GM15510 (cell line): Measurements from ENCODE around the gene P3H3.

Source experiments
- POLR2A ChIP-seq: IDR thresholded peaks from 3 replicates; pipeline ENCODE4 v1.6.1; 2011; ENCODE audit warnings: borderline replicate concordance; ENCODE audit not compliant: insufficient read length; ENCODE audit errors: extremely low read depth

The P3H3 gene

DNA sequence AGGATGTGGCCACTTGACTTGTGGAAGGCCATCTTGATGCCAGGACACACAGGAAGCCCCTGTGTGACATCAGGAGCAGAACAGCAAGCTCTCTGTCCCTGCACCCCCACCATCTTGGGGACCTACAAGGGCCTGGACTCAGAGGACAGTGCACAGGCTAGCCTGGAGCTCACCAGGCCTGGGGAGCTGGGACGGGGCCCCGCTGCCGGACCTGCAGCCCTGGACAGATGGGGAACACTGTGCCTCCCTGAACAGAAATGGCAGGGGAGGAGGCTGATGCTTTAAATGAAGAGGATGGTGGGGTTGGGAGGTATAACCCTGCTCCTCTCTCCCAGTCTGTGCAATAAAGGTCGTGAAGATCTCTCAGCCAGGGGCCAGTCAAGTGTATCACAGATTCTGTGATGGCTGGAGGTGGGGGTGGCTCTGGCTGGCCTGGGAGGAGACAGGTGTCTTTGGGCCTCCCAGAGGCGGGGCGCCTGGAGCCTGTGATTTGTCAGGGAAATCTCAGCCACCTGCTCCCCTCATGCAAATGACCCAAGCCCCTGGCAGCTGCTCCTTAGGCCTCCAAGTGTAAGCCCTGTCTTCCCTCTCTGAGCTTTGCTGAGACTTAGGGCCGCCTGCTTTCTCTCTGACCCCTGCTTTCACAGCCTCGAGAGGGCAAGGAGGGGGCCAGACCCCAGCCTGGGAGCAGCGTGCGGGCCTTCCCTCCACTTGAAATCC, 11.4 kb downstream of the P3H3 start:
- TF ChIP-seq POLR2A: no peak

DNA sequence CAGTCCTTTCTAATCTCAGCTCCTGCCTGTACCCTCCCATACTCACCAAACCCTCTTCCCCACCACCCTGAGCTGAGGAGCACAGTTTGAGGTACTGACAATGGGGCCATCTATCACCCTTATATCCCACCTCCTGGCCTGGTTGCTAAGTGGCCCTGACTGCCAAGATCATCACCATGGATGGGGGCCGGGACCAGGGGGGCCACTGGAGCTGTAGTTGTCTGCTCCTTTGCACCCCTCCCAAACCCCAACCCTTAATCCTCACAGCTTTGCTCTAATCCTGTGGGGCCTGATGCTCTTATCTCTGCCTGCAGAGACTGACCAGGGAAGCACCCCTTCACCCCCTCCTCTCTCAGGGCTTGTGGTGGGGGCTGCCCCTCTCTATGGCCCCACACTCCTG, 12.1 kb downstream of the P3H3 start:
- no peak for TF ChIP-seq POLR2A

DNA sequence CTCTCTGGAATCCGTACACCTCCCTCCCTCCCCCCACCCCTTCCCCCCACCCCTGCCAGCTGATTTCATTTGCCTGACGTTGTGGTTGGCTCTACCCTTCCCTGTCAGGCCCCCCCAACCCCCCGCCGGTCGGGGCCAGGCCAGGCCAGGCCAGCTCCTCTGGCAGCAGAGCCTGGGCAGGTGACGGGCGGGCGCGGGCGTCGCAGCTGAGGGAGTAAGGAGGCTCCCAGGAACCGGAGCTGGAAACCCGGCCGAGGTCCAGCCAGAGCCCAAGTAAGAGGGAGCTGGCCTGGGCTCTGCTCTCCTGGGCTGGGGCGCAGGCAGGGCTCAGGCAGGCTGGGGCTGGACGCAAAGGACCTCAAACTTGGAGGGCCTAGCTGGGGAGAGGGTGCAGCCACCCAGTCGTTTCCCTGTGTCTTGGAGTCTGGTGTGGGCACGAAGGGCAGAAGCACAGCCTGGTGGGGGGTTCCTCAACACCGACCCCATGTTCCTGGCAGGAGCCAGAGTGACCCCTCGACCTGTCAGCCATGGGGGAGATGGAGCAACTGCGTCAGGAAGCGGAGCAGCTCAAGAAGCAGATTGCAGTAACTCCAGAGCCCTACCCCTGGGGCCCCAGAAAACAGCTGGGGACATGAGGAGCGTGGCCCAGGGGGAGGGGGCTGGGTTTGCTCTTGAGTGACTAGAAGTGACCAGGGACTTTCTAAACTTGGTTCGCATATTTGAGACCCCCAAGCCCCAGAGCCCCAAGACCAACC, 12.7 kb downstream of the P3H3 start, which contains the start of gene GNB3:
GNB3 (plus strand) TSS at position 165 of the 755 bp plus-strand sequence; CDS start at position 528, 363 bp downstream.
- no peak for TF ChIP-seq POLR2A

DNA sequence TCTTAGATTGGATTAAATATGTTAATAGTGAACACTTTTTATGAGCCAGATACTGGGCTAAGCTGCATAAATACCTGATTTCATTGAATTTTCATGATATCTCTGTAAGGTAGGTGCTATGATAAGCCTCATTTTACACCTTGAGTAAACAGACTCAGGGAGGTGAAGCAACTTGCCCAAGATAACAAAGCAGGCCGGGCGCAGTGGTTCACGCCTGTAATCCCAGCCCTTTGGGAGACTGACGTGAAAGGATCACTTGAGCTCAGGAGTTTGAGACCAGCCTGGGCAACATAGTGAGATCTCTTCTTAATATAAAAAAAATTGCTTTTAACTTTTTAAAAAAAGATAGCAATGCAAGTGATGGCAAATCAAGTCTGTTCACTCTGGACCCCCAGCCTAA, 13.9 kb downstream of the P3H3 start:
- no peak for TF ChIP-seq POLR2A

DNA sequence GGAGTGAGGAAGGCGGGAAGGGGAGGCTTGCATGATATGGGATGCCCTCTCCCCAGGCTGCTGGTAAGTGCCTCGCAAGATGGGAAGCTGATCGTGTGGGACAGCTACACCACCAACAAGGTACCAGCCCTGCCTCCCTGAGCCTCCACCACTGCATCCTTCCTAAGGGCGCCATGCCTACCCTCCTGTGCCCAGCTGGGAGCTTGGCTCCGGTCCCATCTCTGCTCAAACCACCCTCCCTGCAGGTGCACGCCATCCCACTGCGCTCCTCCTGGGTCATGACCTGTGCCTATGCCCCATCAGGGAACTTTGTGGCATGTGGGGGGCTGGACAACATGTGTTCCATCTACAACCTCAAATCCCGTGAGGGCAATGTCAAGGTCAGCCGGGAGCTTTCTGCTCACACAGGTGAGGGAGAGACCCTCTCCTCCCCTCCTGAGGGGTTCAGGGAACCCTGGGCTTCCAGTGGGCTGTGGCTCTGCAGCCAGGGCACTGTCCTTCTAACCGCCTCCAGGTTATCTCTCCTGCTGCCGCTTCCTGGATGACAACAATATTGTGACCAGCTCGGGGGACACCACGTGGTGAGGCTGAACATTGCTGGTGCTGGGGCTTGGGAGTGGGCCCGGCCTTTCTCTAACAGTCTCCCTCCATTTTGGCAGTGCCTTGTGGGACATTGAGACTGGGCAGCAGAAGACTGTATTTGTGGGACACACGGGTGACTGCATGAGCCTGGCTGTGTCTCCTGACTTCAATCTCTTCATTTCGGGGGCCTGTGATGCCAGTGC, 15.1 kb downstream of the P3H3 start:
- TF ChIP-seq POLR2A: no peak

DNA sequence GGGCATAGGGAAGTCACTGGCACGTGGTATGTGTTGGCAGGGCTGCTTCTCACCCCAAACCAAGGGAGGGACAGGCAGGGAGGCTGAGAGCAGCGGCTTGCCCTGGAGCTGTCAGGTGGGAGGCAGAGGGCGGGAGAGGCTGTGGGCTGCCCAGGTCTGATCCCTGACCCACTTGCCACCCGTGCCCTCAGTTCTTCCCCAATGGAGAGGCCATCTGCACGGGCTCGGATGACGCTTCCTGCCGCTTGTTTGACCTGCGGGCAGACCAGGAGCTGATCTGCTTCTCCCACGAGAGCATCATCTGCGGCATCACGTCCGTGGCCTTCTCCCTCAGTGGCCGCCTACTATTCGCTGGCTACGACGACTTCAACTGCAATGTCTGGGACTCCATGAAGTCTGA, 17.2 kb downstream of the P3H3 start:
- no peak for TF ChIP-seq POLR2A

DNA sequence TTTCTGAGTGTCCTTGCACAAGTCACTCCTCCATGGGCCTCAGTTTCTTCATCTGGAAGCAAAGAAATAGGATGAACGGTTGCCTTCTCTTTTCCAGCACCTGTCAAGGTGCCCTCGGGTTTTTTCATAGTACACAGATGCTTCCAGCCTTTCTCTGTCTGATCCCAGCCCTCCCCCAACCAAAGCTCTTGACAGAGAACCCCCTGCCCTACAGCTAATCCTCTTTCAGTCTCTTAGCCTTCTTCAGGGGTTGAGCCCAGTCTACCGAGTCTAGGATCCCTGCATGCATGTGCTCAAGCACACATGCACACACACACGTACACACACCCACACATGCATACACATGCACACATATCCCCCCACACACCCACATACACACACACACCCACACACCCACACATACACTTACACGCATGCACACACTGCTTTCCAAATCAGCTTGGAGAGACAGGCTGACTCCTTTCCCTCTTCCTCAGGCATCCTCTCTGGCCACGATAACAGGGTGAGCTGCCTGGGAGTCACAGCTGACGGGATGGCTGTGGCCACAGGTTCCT, 18.2 kb downstream of the P3H3 start:
- TF ChIP-seq POLR2A: no peak

DNA sequence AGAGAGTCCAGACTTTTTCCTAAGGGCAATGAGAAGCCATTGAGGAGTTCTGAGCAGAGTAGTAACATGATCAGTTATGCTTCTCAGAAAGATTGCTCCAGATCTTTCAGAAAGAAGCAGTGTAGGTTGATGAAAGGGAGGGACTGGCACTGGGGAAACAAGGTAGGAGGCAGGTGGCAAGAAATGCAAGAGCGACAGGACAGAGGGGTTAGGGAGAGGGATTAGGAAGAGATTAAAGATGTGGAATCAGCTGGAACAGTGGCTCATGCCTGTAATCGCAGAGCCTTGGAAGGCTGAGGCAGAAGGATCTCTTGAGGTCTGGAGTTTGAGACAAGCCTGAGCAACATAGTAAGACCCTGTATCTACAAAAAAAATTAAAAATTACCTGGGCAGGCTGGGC, 19.5 kb downstream of the P3H3 start:
- no peak for TF ChIP-seq POLR2A

DNA sequence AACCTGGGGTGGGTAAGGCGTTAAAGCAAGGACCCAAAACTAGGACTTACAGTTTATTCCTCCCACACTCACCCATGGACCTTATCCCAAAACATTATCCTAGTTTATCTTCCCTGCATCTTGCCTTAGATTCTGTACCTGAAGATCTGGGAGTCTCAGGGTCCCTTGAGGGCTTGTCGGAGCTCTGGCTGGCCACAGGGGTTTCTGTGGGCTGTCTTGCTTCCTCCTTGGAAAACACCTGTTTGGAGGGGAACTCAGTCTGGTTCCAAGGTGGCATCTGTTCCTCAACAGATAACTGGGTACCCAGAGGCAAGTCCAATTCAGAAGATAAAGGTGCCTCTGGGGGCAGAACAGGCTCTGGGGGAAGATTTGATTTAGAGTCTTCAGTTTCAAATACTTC, 21.2 kb downstream of the P3H3 start:
- no peak for TF ChIP-seq POLR2A

DNA sequence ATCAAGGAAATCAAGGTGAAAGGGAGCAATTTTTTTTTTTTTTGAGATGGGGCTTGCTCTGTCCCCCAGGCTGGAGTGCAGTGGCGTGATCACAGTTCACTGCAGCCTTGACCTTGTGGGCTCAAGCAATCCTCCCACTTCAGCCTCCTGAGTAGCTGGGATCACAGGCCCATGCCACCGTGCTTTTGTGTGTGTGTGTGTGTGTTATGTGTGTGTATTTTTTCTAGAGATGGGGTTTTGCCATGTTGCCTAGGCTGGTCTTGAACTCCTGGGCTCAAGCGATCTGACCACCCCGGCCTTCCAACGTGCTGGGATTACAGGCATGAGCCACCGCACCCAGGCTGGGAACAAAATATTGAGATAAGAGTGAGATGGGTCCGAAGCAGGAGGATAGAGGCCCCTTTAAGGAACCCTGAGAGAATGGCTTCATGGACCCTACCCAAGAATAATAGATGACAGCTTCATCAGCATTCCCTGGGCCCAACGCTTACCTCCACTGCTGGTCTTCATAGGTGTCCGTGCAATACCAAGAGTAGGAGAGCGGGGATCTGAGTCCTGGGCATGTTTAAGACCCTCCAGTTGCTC, 21.9 kb downstream of the P3H3 start:
- no peak for TF ChIP-seq POLR2A

DNA sequence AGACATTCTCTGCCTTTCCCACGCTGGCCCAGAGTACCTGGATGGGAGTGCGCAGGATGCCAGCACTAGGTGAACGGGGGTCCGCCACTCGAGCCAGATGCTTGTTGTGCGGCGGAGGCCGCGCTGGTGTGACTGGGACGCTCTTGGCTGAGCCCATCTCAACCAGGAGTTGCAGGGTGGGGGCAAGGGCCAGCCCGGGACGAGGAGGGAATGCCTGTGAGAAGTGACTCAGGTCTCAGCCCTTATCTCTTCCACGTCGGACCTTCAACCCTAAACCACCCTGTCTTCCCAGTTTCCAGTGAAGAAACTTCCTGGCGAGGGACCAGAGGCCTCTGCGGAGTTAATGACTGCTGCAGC, 22.6 kb downstream of the P3H3 start:
- TF ChIP-seq POLR2A: no peak

DNA sequence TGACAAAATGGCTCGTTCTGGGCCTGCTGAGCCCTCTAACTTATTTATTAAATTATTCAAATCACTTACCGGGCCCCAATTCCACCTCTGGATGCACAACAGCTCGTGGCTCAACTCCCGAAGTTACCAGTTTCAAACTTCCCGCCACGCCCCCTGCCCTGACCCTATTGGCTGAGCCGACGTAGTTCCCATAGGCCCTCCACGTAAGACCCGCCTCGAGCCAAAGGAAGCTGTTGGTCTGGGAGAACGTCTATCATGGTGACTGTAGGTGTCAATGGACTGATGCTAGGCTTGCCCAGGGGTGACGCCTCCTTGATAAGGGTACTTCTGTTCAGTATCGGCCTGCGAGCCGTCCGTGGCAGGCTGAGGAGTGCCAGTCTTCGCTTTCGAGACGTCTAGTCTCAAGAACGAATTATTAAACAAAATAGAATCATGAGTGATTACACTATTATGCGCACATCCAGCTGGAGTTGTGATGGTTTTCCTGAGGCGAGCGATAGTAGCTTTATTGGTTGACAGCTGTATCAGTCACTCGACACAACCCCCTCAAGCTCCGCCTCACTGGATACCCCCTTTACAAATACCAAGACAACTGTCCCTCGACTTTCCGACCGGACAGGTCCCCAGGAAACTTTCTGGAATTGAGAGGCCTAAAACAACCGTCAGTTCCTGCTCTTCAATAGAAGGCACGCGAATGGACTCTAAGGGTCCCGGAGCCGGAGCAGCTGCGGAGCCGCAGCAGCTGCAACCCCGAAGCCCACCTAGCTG, 23.1 kb downstream of the P3H3 start, which contains the start of gene CDCA3:
CDCA3 (minus strand) TSS at position 134 of the 768 bp plus-strand sequence. CDS start 334 bp downstream, outside the sequence.
- TF ChIP-seq POLR2A: peak; percentile 54

DNA sequence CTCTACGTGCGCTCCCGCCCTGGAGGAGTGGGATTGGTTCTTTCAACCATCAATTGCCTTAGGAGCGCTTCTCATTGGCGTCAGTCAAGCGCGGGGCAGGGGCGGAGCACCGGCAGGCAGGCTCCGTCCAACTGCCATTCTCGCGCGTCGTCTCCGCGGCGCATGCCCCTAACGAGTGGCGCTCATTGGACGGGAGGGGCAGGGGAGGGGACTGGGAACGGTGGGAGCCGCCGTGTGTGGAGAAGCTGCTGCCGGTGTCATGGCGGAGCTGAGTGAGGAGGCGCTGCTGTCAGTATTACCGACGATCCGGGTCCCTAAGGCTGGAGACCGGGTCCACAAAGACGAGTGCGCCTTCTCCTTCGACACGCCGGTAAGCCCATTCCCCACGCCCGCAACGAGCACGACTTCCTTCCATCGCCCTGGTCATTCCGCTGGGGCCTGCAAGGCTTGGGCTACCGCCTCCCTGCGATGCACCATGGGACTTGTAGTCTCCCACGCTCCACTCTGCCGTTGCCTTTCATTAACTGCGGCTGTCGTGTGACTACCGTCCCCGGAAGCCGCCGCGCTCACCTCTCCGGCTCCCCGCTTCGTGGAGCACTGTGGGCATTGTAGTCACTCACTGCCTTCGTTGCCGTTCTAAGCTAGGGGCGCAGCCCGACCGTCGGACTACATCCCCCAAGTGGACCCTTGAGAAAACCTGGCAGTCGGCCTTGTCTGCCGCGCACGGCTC, 23.9 kb downstream of the P3H3 start, which contains the start of gene USP5:
USP5 (plus strand) TSS at position 230 of the 730 bp plus-strand sequence; CDS start at position 260, 30 bp downstream.
- peak; percentile 84 for TF ChIP-seq POLR2A
